NCI-H1436 (cell line): Measurements from ENCODE around the gene SLC9A9.
"Not testable (repeated sequence)": the region's sequence is repeated elsewhere in the genome, so short reads cannot be mapped to it uniquely, and the experiment has no call there.

Experiments used
- DNase-seq: peaks from one replicate; lab custom pipeline; 2025; lab: John Stamatoyannopoulos, UW

Gene SLC9A9

DNA sequence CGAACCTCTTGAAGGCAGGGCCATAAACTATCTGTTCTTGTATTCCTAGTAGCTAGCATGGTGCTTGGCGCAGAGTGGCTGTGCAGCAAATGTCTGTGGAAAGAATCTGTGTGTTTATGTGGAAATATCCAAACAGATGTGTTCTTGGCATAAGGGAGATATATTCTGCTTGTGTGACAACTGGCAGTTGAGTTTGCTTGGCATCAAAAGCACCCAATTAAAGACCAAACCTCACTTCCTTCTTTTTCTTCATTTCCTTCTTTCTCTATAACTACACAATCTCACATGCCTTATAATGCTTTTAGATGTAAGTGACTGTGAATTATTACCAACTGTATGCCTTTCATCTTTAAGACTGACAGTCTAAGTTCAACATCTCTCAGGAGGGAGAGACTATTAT lies 296.5 kb downstream of the SLC9A9 start:
- DNase-seq = no peak

DNA sequence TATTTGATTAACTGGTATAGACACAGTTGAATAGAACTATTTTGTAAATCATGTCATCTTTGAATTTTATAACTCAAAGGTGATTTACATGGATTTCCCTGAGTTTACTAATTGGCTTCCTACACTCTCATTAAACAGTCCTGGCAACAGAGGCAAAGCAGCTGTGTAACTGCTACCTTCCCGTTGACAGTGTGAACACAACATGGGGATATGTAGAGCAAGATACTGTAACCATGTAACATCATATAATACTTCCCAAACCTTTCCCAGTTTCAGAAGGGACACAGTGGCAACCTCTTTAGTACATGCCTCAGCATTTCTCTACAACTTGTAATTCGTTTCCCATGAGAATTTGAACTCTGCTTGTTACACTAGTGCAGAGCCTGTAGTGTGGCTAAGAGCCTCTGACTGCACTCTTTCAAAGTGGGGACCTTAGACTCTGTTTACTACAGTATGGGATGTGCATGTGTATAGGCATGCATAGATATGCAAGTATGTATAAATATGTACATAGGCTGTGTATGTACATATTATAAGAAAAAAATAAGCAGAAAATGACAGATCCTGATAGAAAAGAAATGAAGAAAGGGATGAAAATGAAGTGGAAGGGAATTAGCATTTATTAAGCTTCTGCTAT lies 299.3 kb downstream of the SLC9A9 start:
- no peak for DNase-seq

GRCh38 chr3:143548393-143548792 lies 299.9 kb downstream of the SLC9A9 start:
- DNase-seq = no peak

DNA sequence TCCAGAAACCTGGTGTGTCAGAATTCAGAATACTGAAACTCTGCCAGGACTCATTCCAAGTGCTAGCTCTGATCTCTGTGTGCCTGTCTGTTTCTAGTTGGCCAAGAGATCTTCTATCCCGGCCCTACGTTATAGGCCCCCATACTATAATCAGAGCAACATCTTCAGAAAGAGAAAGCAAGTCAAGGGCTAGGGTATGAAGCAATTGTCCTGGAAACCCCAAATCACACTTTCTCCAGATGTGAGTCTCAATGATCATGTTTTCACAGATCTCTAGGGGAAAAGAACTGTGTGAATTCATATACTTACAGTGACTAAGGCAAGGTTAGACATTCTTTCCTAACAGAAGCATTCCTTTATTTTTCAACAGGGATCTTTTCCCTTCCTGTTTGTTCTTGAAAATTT lies 309.7 kb downstream of the SLC9A9 start:
- no peak for DNase-seq

DNA sequence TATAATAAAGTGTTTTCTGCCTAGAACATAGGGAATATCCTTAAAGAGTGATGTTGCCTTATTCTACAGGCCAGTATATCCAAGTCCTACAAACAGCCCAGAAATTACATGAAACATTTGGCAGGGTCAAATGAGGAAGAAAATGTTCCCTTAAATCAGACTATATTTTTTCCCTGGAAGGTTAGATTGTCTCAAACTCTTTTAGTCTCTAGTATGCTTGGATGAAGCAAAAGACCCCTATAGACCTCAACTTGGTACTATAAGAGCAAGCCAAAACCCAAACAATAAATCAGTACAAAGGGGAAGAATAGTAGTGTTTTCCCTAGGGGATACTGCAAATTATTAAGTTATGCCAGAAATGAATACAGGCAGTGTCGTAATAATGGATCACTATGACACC lies 310.2 kb downstream of the SLC9A9 start:
- DNase-seq = no peak

DNA sequence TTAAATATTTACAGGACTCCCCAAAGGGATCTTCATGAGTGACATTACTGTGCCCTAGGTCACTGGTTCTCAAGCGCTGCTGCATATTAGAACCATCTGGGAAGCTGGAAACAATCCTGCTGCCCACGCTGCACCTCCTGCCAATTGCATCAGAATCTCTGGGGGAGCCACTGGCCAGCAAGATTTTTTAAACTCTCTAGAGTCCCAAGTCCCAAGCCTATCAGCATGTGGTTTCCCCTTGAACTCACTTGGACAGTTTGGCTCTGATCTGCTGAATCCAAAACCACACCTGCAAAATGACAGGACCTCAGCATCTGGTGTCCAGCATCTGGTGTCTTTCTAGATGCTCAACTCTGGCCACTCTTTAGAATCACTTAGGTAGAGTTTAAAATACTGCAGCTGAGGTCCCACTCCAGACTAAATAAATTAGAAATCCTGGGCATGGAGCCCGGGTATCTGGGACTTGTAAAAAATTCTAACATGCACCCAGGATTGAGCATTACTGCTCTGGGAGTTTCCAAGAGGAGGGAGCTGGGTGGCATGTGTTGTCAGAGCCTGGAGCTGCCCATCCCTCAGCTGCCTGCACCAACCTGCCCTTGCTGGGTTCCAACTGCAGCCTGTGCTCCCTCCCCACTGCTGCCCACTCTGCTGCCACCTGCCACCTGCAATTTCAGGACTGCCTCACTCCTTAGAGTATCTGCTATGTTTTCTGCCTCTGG lies 311.3 kb downstream of the SLC9A9 start:
- DNase-seq = no peak

DNA sequence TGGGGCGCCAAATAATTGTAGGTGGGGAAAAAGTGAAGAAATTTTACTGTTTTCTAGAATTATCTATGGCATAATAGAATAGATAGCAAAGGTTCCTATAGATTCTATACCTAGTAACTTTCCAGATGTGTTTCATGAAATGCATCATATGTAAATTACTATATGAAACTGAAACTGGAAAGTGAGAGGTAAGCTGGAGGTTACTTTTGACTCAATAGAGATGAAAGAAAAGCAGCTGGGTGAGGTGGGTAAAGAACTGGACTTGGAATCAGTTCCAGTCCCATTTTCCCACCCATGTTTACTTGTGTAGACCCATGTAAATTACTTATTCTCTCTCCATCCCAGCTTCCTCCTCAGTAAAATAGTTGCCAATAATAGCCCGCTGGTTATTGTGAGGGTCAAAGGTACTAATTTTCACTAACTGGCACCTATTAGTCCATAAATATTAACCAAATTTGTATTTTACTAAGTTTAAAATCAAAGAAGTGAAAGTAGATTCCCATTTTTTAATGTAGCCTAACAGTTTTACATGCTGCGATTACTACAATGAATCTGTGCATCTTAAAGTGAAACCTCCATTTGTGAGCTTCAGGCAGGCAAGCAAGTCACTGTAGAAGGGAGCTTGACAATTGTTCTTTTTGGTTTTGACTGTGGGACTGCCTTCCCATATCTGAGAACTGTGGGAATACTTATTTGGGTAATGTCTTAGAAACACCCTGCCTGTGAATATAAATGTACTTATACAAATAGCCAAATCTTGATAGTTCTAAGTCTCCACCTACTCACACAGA lies 312.1 kb downstream of the SLC9A9 start:
- DNase-seq = no peak

DNA sequence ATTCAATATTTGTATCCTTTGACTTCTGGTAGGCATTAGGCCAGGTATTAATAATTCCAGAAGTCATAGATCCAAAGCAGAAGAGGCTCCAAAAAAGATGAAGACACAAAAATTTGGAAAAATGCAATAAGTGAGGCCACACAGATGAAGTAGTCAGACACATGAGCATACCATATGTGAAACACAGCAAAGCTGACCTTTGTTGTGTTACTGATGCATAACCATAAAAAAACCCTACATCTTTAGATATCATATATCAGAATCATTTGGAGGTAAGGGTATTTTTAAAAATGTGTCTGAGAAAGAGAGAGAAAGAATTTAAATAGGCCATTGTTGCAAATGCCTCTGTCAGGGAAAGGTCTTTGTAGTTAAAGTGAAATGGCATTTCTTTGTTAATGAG lies 314.9 kb downstream of the SLC9A9 start:
- no peak for DNase-seq

- no peak for DNase-seq
Measured at GRCh38 chr3:143532091-143532490, 316.2 kb downstream of the SLC9A9 start.

DNA sequence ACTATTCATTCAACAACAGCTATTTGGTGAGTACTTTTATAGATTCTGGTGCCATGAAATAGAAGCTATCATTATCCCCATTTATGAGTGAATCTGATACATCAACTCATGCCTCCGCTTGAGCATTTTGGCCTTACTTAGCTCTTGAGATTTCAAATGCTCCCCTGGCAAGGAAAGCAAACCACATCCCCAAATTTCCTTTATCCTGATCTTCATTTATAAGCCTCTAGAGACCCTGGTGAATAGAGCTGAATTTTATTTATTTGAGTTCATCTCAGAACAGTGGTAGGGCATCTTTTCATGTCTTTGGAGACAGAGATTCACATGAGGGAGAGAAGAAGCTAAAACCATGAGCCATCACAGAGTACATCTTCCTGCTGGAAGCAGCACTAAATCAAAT lies 317.2 kb downstream of the SLC9A9 start:
- DNase-seq = no peak

DNA sequence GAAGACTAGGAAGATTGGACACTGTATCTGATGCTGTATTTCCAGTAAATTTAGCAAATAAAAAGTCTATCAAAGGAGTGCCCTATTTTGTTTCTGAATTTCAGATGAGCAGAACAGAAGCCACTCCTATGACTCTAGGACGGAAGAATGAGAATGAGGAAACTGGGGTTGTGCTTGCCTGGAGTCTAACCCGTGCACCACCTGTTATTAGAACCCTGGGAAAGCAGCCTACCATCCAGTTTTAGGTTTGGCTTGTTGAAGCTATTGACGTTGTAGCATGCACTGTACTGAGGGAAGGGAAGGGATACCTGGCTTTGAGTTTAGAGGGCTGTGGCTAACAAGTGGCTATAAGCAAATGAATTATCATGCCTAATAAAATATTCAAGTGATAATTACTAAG lies 318.5 kb downstream of the SLC9A9 start:
- DNase-seq = no peak

GRCh38 chr3:143529018-143529478 lies 319.2 kb downstream of the SLC9A9 start:
- DNase-seq = no peak

DNA sequence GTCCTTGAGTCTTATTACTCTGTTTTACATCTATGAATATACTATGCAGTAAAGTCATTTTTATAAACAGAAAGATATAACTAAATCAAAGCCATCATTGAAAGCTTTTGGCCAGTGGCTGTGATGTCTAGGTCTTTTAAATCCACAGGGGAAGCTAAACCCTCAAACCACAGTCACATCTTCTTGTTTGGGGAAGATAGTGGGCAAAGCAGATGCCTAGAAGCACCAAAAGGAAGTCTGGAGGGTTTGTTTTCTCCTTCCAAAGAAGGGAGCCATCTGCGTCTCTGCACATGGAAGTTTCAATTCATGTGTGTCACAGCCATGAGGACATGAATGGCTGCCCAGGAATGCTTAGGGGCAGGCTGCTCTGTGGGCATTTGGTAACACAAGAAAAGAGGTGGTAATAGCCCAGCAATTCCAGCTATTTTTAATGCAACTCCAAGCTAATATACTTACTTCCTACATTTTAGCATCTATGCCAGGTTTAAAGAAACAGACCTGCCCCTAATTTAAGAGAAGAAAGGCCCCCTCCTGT lies 322.2 kb downstream of the SLC9A9 start:
- DNase-seq = no peak

DNA sequence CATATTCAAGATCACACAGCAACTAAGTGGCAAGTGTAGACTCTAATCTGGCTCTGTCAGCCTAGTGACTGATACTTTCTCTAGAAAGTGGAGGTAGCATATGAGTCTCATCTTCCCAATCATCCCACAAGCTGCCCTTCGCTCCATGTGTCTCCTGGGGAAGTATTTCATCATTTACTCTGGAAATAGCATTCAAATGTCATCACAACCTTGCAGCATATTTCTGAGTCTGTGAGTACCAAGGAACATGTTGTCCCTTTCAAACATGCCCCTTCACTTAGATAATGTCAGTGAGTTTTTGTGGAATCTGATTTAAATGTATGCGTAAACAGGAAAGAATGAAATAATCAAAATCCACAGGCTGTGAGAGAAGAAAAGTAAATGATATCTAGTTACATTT lies 322.9 kb downstream of the SLC9A9 start:
- DNase-seq = no peak

DNA sequence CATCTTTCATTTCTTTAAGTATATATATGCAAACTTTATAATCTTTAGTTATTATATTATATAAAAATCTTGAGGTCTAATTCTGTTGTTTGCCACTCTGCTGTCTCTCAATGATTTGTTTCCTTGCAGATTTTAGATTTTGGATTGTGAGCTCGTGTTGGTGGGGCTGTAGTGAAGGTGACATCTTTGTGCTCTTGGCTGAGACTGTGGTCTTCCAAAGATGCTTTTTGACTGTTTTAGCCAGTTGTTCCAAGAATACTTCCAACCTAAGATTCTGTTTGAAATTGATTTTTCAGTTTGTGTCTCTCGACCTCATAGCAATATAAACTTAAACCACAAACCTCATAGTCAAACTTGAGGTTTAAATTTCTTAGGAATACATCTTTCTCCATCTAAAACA lies 326.5 kb downstream of the SLC9A9 start:
- no peak for DNase-seq

- not testable (repeated sequence) for DNase-seq
Measured at GRCh38 chr3:143517131-143517530, 331.1 kb downstream of the SLC9A9 start.

DNA sequence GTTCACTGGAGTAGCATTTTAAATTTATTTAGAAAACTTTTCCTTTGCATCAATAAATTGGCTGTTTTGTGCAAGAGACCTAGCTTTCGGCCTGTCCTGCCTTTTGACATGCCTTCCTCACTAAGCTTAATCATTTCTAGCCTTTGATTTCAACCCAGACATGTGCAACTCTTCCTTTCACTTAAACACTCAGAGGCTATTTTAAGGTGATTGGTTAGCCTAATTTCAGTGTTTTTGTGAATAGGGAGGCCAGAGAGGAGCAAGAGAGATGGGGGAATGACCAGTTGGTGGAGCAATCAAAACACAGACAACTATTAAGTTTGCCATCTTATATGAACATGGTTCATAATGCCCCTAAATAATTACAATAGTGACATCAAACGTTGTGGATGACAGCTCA lies 333.4 kb downstream of the SLC9A9 start:
- no peak for DNase-seq

DNA sequence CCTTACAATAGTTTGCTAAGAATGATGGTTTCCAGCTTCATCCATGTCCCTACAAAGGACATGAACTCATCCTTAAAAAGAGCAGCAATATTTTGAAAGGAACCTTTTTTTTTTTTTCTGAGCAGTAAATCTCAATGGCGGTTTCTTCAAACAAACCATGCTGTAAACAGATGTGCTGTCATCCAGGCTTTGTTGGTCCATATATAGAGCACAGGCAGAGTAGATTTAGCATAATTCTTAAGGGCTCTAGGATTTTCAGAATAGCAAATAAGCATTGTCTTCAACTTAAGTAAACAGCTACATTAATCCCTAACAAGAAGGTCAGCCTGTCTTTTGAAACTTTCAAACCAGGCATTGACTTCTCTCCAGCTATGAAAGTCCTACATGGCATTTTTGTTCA lies 334.2 kb downstream of the SLC9A9 start:
- DNase-seq = no peak

DNA sequence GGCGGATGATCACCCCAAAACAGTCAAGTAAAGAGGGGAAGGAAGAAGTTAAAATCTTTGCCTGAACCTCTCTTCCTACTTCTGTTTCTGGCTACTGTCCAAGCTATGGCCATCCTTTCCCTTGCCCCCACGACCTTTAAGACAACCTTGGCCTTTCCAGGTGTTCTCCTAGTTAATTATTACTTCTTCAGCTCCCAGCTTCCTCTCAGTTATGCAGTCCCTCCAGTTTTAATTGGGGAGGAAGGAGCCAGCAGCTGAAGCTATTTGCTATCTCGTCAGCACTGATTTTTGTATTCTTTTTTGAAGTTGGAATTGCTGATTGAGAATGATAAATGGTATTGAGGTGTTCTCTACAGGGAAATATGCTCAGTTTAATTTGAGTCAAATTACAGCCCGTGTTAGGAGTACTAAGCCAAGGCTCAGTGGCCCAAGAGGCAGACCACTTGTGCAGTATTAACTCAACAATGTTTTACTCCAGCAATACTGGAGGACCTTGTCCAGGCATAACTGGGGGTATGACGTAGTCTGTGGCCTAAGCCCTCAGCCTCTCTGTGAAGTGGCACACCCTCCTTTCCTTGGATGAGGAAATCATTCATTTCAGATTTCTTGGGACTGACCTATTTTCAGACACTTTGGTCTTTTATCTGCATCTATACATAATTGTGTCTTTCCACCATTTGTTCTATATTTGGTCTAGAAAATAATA lies 336.9 kb downstream of the SLC9A9 start:
- DNase-seq = no peak

DNA sequence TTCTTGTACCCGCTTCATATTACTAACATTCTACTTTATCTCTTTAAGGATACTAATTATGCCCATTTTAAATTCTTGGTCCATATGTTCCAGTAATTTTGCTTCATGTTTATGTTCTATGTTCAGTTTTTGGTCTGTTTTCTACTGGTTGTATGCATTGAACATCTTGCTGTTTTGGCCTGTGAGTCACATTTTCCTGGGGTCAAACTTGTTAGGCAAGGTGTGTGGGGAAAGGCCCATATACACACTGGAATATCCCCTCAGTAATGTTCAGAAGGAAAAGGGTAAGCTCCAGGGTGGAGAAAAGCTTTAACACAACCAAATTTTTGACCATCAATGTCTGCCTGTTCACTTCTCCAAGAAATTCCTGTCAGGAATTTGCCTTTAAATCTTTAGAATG lies 337.7 kb downstream of the SLC9A9 start:
- no peak for DNase-seq

GRCh38 chr3:143507735-143508580 lies 340.3 kb downstream of the SLC9A9 start:
- no peak for DNase-seq
